Psoas muscle (tissue), 8 donors: ENCODE data around the gene PDE11A. TPM values are rescaled to one million over a fixed set of nuclear protein-coding genes. Genes with fewer than 3 reads are reported as not detected.

ENCODE experiments used
- ATAC-seq, 4 donors: fragments of 200-7000 bp; cut with Tn5 transposase; one replicate each; pipeline ENCODE4 v1.9.1; 2020; ENCODE audit warnings: moderate library complexity in 3 of 4, mild to moderate bottlenecking in 2 of 4
- DNase-seq, 2 donors: peaks; one replicate each; pipeline ENCODE4 v3.0.0-alpha.2; 2020
- H3K27ac ChIP-seq: fragments of 200-600 bp; one replicate; pipeline ENCODE4 v1.8.0; 2022
- H3K27me3 ChIP-seq, 3 donors: fragments of 200-600 bp in 1 of 3; one replicate each; pipeline versions ENCODE4 v1.6.1 to v1.8.0; 2013 to 2022; ENCODE audit warnings: low read length in 2 of 3, mild to moderate bottlenecking in 2 of 3, moderate library complexity in 1 of 3; ENCODE audit not compliant: insufficient read depth in 3 of 3
- H3K36me3 ChIP-seq, 2 donors: fragments of 200-600 bp in 1 of 2; one replicate each; pipeline versions ENCODE4 v1.6.1 to v1.8.0; 2013 to 2022; ENCODE audit warnings: low read depth in 1 of 2, mild to moderate bottlenecking in 1 of 2, moderate library complexity in 1 of 2; ENCODE audit not compliant: insufficient read depth in 1 of 2
- H3K4me1 ChIP-seq: fragments of 200-600 bp; one replicate; pipeline ENCODE4 v1.8.0; 2022
- H3K4me3 ChIP-seq: fragments of 200-600 bp; one replicate; pipeline ENCODE4 v1.8.0; 2022; ENCODE audit warnings: mild to moderate bottlenecking
- H3K9me3 ChIP-seq: fragments of 200-600 bp; one replicate; pipeline ENCODE4 v1.8.0; 2022
- WGBS, 3 donors: extraction: QIAGEN DNeasy Blood & Tissue Kit; methylation state at CpG; one replicate each; pipeline versions ENCODE4 v1.1.6 to v1.1.7; 2013; 5-methylcytosine and 5-hydroxymethylcytosine counted together
- intact Hi-C, 2 donors: fragments of 100-400 bp; cut with DNase I; formaldehyde crosslinking; loops; one replicate each; pipeline versions ENCODE4 v1.11.0 to v1.14.2; 2022
- polyA plus RNA-seq, 3 donors: library from polyadenylated mRNA; stranded (reverse); fragments of 200-250 nt; gene quantifications; one replicate each; pipeline ENCODE4 v1.2.3, GENCODE V29; 2013
- total RNA-seq, 4 donors: library from RNA; stranded (reverse); fragmentation: NEBNext Ultra II Directional in 2 of 4; extraction: Animal tissue kit (Norgen Biotek cat#: 25700) in 2 of 4; gene quantifications; one replicate each; pipeline versions ENCODE4 v1.2.1 to v1.2.4, GENCODE V29; 2021 to 2023
- TF ChIP-seq, protein P1 (sequence below): fragments of 200-600 bp; IDR thresholded peaks from one replicate; pipeline ENCODE4 v1.8.0; 2022; ENCODE audit warnings: antibody characterized with exemption
- donor health status: healthy with polysubstance abuse.
- donor health status: DM: no; HTN: no; CAD: no; lungs with moderate emphysema.
- donor health status: Bipolar disorder and iron deficiency.
- donor health status: healthy.
- donor health status: DM: yes; HTN: yes; CAD: no.
- donor health status: DM: no; HTN: no; CAD: no.
- donor health status: DM: no; HTN: no; CAD: no.
- donor health status: DM: yes; HTN: yes; CAD: no.

PDE11A gene
- total and polyA plus RNA-seq, 7 donors, result 0.35 to 39.7 (median 2.3) TPM

DNA sequence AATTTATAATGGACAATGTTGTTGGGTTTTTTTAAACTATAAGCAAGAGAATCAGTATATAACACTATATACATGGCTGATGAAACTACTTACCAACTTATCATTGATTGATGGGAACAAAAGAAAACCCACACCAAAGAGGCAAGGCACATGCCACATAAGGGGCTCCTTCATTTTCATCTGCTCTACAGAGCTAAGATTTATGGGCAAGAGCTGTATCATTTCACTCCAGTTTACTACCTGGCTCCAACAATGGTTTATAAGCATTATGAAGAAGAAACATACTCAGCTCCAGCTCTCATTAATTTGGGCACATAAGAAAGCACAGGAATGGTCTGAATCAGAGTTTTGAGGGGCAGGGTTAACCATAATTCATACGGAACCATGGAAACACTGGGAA lies 396.8 kb downstream of the PDE11A start:
- ATAC-seq (no peak), DNase-seq (no peak)
- no peaks in the 10 kb centered on the region for H3K27me3 ChIP-seq
- peaks cover 5% of the 10 kb centered on the region for H3K4me1 ChIP-seq
- no peaks in the 10 kb centered on the region for H3K9me3 ChIP-seq
- 93 to 95% (median 94%) methylated on average over 1 of the region's 1 CpG for WGBS, 3 donors
- H3K36me3 ChIP-seq, result no peaks in the 10 kb centered on the region
- H3K27ac ChIP-seq, result no peak overlapping the region
- intact Hi-C loops, result no loop called here
- TF ChIP-seq, protein P1, sequence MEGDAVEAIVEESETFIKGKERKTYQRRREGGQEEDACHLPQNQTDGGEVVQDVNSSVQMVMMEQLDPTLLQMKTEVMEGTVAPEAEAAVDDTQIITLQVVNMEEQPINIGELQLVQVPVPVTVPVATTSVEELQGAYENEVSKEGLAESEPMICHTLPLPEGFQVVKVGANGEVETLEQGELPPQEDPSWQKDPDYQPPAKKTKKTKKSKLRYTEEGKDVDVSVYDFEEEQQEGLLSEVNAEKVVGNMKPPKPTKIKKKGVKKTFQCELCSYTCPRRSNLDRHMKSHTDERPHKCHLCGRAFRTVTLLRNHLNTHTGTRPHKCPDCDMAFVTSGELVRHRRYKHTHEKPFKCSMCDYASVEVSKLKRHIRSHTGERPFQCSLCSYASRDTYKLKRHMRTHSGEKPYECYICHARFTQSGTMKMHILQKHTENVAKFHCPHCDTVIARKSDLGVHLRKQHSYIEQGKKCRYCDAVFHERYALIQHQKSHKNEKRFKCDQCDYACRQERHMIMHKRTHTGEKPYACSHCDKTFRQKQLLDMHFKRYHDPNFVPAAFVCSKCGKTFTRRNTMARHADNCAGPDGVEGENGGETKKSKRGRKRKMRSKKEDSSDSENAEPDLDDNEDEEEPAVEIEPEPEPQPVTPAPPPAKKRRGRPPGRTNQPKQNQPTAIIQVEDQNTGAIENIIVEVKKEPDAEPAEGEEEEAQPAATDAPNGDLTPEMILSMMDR, result no peak
- H3K4me3 ChIP-seq, result no peak overlapping the region

DNA sequence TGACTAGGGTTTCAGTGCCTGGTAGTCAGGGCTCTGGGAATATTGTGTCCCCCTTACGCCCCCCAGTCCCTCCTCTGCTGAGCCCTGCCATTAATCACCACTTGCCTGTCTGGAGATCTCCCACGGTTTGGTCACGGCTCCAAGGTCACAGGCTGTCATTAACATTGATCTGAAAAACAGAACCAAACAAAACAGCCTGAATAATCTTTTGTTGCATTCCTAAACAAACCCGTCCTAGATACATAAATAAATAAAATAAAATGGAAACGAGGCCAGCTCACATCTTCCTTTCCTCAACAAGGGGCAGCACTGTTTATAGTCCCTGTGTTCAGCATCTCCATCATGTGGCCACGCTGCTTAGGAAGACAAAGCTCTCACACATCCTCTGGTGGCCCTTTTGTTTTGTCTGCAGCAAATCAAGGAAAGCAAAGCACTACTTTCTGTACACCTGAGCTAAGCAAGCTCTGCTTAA lies 397.2 kb downstream of the PDE11A start:
- ATAC-seq (no peak), DNase-seq (no peak)
- Histone ChIP-seq H3K27me3 (no peaks in the 10 kb centered on the region), H3K36me3 (no peaks in the 10 kb centered on the region), H3K4me1 (peaks cover 9% of the 10 kb centered on the region), H3K9me3 (no peaks in the 10 kb centered on the region), H3K27ac (no peak overlapping the region), H3K4me3 (no peak overlapping the region)
- 43 to 50% (median 45%) methylated on average over 6 of the region's 6 CpGs for WGBS, 3 donors
- TF ChIP-seq, protein P1, result no peak
- intact Hi-C loops, result no loop called here

GRCh38 chr2:177673602-177674595 lies 398.7 kb downstream of the PDE11A start:
- ATAC-seq, result no peak

GRCh38 chr2:177671662-177672061 lies 400.9 kb downstream of the PDE11A start:
- H3K36me3 ChIP-seq, result no peaks in the 10 kb centered on the region
- TF ChIP-seq, protein P1, result no peak
- peaks cover 20% of the 10 kb centered on the region for H3K4me1 ChIP-seq
- 54 to 58% (median 58%) methylated on average over 4 of the region's 4 CpGs for WGBS, 3 donors
- no peak overlapping the region for H3K27ac ChIP-seq
- no peaks in the 10 kb centered on the region for H3K9me3 ChIP-seq
- H3K4me3 ChIP-seq, result no peak overlapping the region
- intact Hi-C loops, result no loop called here
- no peaks in the 10 kb centered on the region for H3K27me3 ChIP-seq
- ATAC-seq, result no peak
- DNase-seq, result no peak

More at GRCh38 chr2:177673602-177674595, 398.7 kb downstream of the PDE11A start:
- intact Hi-C loops, result no loop called here
- H3K36me3 ChIP-seq, result no peaks in the 10 kb centered on the region
- WGBS, 3 donors, result 80 to 86% (median 81%) methylated on average over 9 of the region's 9 CpGs
- DNase-seq, result no peak
- peaks cover 20% of the 10 kb centered on the region for H3K4me1 ChIP-seq
- H3K27me3 ChIP-seq, result no peaks in the 10 kb centered on the region
- TF ChIP-seq, protein P1, result no peak
- H3K4me3 ChIP-seq, result no peak overlapping the region
- no peak overlapping the region for H3K27ac ChIP-seq
- no peaks in the 10 kb centered on the region for H3K9me3 ChIP-seq
